Tibial nerve (tissue), 4 donors: ENCODE results near the gene USP22. TPM values are rescaled to one million over a fixed set of nuclear protein-coding genes. Genes with fewer than 3 reads are reported as not detected.
A peak's percentile ranks its signal among the peaks of the same experiment; 100 is the strongest.

Source experiments
- DNase-seq, 2 donors: peaks; one replicate each; pipeline ENCODE4 v3.0.0-alpha.2; 2019; ENCODE audit warnings: low spot score in 2 of 2
- H3K27ac ChIP-seq, 4 donors: fragments of 200-600 bp; sonication (generic) in 3 of 4; one replicate each; pipeline ENCODE4 v1.5.1; 2017 to 2019; ENCODE audit warnings: mild to moderate bottlenecking in 1 of 4
- H3K27me3 ChIP-seq, 2 donors: fragments of 200-600 bp; sonication (generic) in 1 of 2; one replicate each; pipeline versions ENCODE4 v1.5.1 to v1.6.0; 2017 to 2019
- H3K36me3 ChIP-seq, 3 donors: fragments of 200-600 bp; sonication (generic); one replicate each; pipeline ENCODE4 v1.5.1; 2018 to 2019
- H3K4me1 ChIP-seq, 4 donors: fragments of 200-600 bp; sonication (generic) in 3 of 4; one replicate each; pipeline ENCODE4 v1.5.1; 2017 to 2019
- H3K4me3 ChIP-seq, 4 donors: fragments of 200-600 bp; sonication (generic) in 3 of 4; one replicate each; pipeline ENCODE4 v1.5.1; 2017 to 2019; ENCODE audit warnings: mild to moderate bottlenecking in 1 of 4, moderate library complexity in 1 of 4
- H3K9me3 ChIP-seq, 4 donors: fragments of 200-600 bp; sonication (generic) in 3 of 4; one replicate each; pipeline ENCODE4 v1.5.1; 2017 to 2019
- CTCF ChIP-seq, 5 experiments: fragments of 200-600 bp in 3 of 5; fragments of 450-650 bp in 2 of 5; sonication (generic) in 3 of 5; IDR thresholded peaks; one replicate each; pipeline ENCODE4 v1.5.1; 2016 to 2019; ENCODE audit warnings: antibody characterized with exemption in 5 of 5, mild to moderate bottlenecking in 3 of 5, moderate library complexity in 2 of 5
- EP300 ChIP-seq, 2 donors: sonication (generic); formaldehyde crosslinking; IDR thresholded peaks; one replicate each; pipeline ENCODE4 v1.6.1; 2017; ENCODE audit warnings: antibody characterized with exemption in 2 of 2, mild to moderate bottlenecking in 1 of 2
- POLR2A ChIP-seq, 2 donors: fragments of 450-650 bp; IDR thresholded peaks; one replicate each; pipeline ENCODE4 v1.6.1; 2017; ENCODE audit warnings: antibody characterized with exemption in 2 of 2, mild to moderate bottlenecking in 2 of 2, moderate library complexity in 2 of 2
- WGBS, 2 donors: methylation state at CpG; one replicate each; pipeline ENCODE4 v1.1.5; 2018; 5-methylcytosine and 5-hydroxymethylcytosine counted together
- total RNA-seq, 4 donors: library from RNA; depleted of rRNA; stranded (reverse); fragments of >200 nt; gene quantifications; one replicate each; pipeline ENCODE4 v1.1.0, GENCODE V29; 2016

USP22 gene
- total RNA-seq, 4 donors from 2014 or later: 109 to 169 (median 133) TPM

GRCh38 chr17:21039839-21040575, 2.8 kb downstream of the USP22 start:
- TF ChIP-seq CTCF (IDR thresholded peaks at IDR 0.05): peak in 3 of 5 experiments; percentile 17 to 28 (median 19)
- no peak for TF ChIP-seq POLR2A (IDR thresholded peaks at IDR 0.05)
- TF ChIP-seq EP300 (IDR thresholded peaks at IDR 0.05): no peak
- H3K27me3 ChIP-seq: no peaks in the 10 kb centered on the region
- no peaks in the 10 kb centered on the region for H3K36me3 ChIP-seq
- H3K4me3 ChIP-seq: peak overlapping the region in 3 of 4 donors; percentile 88 to 98 (median 89)
- 20 to 22% methylated on average over 6 of the region's 6 CpGs for WGBS, 2 donors
- peaks cover 0 to 69% (median 50%) of the 10 kb centered on the region in 4 donors for H3K4me1 ChIP-seq
- no peaks in the 10 kb centered on the region for H3K9me3 ChIP-seq
- peak overlapping the region in 3 of 4 donors; percentile 99 to 100 (median 100) for H3K27ac ChIP-seq
- no peak for DNase-seq

GRCh38 chr17:21037117-21037803, 5.6 kb downstream of the USP22 start:
- peaks cover 0 to 88% (median 65%) of the 10 kb centered on the region in 4 donors for H3K4me1 ChIP-seq
- H3K36me3 ChIP-seq: no peaks in the 10 kb centered on the region
- no peak for DNase-seq
- TF ChIP-seq POLR2A (IDR thresholded peaks at IDR 0.05) (no peak), CTCF (IDR thresholded peaks at IDR 0.05) (no peak), EP300 (IDR thresholded peaks at IDR 0.05) (no peak)
- H3K27me3 ChIP-seq: no peaks in the 10 kb centered on the region
- 45 to 54% methylated on average over 8 of the region's 8 CpGs for WGBS, 2 donors
- no peak overlapping the region for H3K4me3 ChIP-seq
- H3K27ac ChIP-seq: peak overlapping the region in 2 of 4 donors; percentile 11 to 49
- H3K9me3 ChIP-seq: no peaks in the 10 kb centered on the region

GRCh38 chr17:21036361-21036881, 6.4 kb downstream of the USP22 start:
- DNase-seq: no peak
- H3K36me3 ChIP-seq: no peaks in the 10 kb centered on the region
- H3K4me3 ChIP-seq: no peak overlapping the region
- no peak for TF ChIP-seq POLR2A (IDR thresholded peaks at IDR 0.05)
- no peak for TF ChIP-seq EP300 (IDR thresholded peaks at IDR 0.05)
- no peak for TF ChIP-seq CTCF (IDR thresholded peaks at IDR 0.05)
- H3K9me3 ChIP-seq: no peaks in the 10 kb centered on the region
- WGBS, 2 donors: 48 to 57% methylated on average over 4 of the region's 4 CpGs
- peak overlapping the region in 3 of 4 donors; percentile 4 to 49 (median 44) for H3K27ac ChIP-seq
- H3K27me3 ChIP-seq: no peaks in the 10 kb centered on the region
- peaks cover 0 to 96% (median 72%) of the 10 kb centered on the region in 4 donors for H3K4me1 ChIP-seq

- DNase-seq: no peak
- 83% methylated on average over 7 of the region's 7 CpGs for WGBS, 2 donors
- H3K27me3 ChIP-seq: no peaks in the 10 kb centered on the region
- no peak for TF ChIP-seq CTCF (IDR thresholded peaks at IDR 0.05)
- TF ChIP-seq POLR2A (IDR thresholded peaks at IDR 0.05): no peak
- no peak for TF ChIP-seq EP300 (IDR thresholded peaks at IDR 0.05)
- no peaks in the 10 kb centered on the region for H3K9me3 ChIP-seq
- H3K27ac ChIP-seq: peak overlapping the region in 2 of 4 donors; percentile 60 to 62
- no peak overlapping the region for H3K4me3 ChIP-seq
- peaks cover 0 to 95% (median 68%) of the 10 kb centered on the region in 4 donors for H3K4me1 ChIP-seq
- no peaks in the 10 kb centered on the region for H3K36me3 ChIP-seq
Measured at GRCh38 chr17:21035406-21035805, 7.4 kb downstream of the USP22 start.
